Psoas muscle (tissue), 8 donors: ENCODE data around the gene CDRT15. TPM values are rescaled to one million over a fixed set of nuclear protein-coding genes. Genes with fewer than 3 reads are reported as not detected.

Source experiments
- ATAC-seq, 4 donors: fragments of 200-7000 bp; cut with Tn5 transposase; one replicate each; pipeline ENCODE4 v1.9.1; 2020; ENCODE audit warnings: moderate library complexity in 3 of 4, mild to moderate bottlenecking in 2 of 4
- DNase-seq, 2 donors: peaks; one replicate each; pipeline ENCODE4 v3.0.0-alpha.2; 2020
- H3K27ac ChIP-seq: fragments of 200-600 bp; one replicate; pipeline ENCODE4 v1.8.0; 2022
- H3K27me3 ChIP-seq, 3 donors: fragments of 200-600 bp in 1 of 3; one replicate each; pipeline versions ENCODE4 v1.6.1 to v1.8.0; 2013 to 2022; ENCODE audit warnings: low read length in 2 of 3, mild to moderate bottlenecking in 2 of 3, moderate library complexity in 1 of 3; ENCODE audit not compliant: insufficient read depth in 3 of 3
- H3K36me3 ChIP-seq, 2 donors: fragments of 200-600 bp in 1 of 2; one replicate each; pipeline versions ENCODE4 v1.6.1 to v1.8.0; 2013 to 2022; ENCODE audit warnings: low read depth in 1 of 2, mild to moderate bottlenecking in 1 of 2, moderate library complexity in 1 of 2; ENCODE audit not compliant: insufficient read depth in 1 of 2
- H3K4me1 ChIP-seq: fragments of 200-600 bp; one replicate; pipeline ENCODE4 v1.8.0; 2022
- H3K4me3 ChIP-seq: fragments of 200-600 bp; one replicate; pipeline ENCODE4 v1.8.0; 2022; ENCODE audit warnings: mild to moderate bottlenecking
- H3K9me3 ChIP-seq: fragments of 200-600 bp; one replicate; pipeline ENCODE4 v1.8.0; 2022
- WGBS, 3 donors: extraction: QIAGEN DNeasy Blood & Tissue Kit; methylation state at CpG; one replicate each; pipeline versions ENCODE4 v1.1.6 to v1.1.7; 2013; 5-methylcytosine and 5-hydroxymethylcytosine counted together
- intact Hi-C, 2 donors: fragments of 100-400 bp; cut with DNase I; formaldehyde crosslinking; loops; one replicate each; pipeline versions ENCODE4 v1.11.0 to v1.14.2; 2022
- polyA plus RNA-seq, 3 donors: library from polyadenylated mRNA; stranded (reverse); fragments of 200-250 nt; gene quantifications; one replicate each; pipeline ENCODE4 v1.2.3, GENCODE V29; 2013
- total RNA-seq, 4 donors: library from RNA; stranded (reverse); fragmentation: NEBNext Ultra II Directional in 2 of 4; extraction: Animal tissue kit (Norgen Biotek cat#: 25700) in 2 of 4; gene quantifications; one replicate each; pipeline versions ENCODE4 v1.2.1 to v1.2.4, GENCODE V29; 2021 to 2023
- TF ChIP-seq, protein P1 (sequence below): fragments of 200-600 bp; IDR thresholded peaks from one replicate; pipeline ENCODE4 v1.8.0; 2022; ENCODE audit warnings: antibody characterized with exemption
- donor health status: healthy with polysubstance abuse.
- donor health status: DM: no; HTN: no; CAD: no; lungs with moderate emphysema.
- donor health status: Bipolar disorder and iron deficiency.
- donor health status: healthy.
- donor health status: DM: yes; HTN: yes; CAD: no.
- donor health status: DM: no; HTN: no; CAD: no.
- donor health status: DM: no; HTN: no; CAD: no.
- donor health status: DM: yes; HTN: yes; CAD: no.

Gene CDRT15
- total and polyA plus RNA-seq, 7 donors, result not detected

DNA sequence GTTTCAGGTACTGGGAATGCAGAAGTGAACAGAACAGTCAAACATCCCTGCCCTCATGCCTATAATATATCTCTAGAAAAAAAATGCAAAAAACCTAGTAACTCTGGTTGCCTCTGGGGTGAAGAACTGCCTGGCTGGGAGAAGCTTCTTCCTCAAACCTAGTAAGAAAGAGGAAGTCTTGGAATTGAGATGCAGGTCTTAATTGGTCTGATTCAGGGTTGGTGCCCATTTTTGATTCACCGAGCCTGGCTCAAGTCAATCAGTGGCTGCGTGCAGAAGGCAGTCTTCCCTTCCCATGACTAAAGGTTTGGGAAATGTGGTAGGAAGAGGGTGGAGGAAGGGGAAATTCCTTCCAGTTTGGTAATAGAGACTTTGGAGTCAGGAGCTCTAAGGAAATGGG is 22.4 kb downstream of the CDRT15 start:
- ATAC-seq (no peak), DNase-seq (no peak)
- 86 to 92% (median 87%) methylated on average over 2 of the region's 2 CpGs for WGBS, 3 donors
- Histone ChIP-seq H3K36me3 (no peaks in the 10 kb centered on the region), H3K9me3 (no peaks in the 10 kb centered on the region), H3K27me3 (no peaks in the 10 kb centered on the region), H3K4me3 (no peak overlapping the region), H3K27ac (no peak overlapping the region), H3K4me1 (no peaks in the 10 kb centered on the region)
- TF ChIP-seq, protein P1, sequence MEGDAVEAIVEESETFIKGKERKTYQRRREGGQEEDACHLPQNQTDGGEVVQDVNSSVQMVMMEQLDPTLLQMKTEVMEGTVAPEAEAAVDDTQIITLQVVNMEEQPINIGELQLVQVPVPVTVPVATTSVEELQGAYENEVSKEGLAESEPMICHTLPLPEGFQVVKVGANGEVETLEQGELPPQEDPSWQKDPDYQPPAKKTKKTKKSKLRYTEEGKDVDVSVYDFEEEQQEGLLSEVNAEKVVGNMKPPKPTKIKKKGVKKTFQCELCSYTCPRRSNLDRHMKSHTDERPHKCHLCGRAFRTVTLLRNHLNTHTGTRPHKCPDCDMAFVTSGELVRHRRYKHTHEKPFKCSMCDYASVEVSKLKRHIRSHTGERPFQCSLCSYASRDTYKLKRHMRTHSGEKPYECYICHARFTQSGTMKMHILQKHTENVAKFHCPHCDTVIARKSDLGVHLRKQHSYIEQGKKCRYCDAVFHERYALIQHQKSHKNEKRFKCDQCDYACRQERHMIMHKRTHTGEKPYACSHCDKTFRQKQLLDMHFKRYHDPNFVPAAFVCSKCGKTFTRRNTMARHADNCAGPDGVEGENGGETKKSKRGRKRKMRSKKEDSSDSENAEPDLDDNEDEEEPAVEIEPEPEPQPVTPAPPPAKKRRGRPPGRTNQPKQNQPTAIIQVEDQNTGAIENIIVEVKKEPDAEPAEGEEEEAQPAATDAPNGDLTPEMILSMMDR, result no peak
- intact Hi-C loops, result loop anchor here (5.0 to 10.0 kb wide), 2 partner anchors 61 to 88 kb away; partner anchors contain the start of gene HS3ST3B1 (in 1 of the 2)

DNA sequence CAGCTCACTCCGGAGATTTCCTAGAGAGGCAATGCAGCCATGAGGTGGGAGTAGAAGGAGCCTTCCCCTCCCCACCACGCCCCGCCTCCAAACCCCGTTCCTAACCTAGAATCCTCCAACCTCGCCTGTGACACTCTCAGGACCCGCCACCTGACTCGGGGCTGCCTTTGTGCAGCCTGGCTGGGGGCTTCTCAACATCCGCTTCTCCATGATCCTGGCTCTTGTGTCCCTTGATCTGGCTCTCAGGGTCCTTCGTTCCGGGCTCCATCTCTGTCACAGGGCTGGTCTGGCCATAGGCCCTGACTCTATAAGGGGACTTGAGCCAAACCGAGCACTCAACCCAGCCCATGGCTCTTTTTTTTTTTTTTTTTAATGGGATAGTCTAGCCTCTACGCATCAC is 24.3 kb downstream of the CDRT15 start:
- WGBS, 3 donors, result 87 to 94% (median 90%) methylated on average over 12 of the region's 12 CpGs

DNA sequence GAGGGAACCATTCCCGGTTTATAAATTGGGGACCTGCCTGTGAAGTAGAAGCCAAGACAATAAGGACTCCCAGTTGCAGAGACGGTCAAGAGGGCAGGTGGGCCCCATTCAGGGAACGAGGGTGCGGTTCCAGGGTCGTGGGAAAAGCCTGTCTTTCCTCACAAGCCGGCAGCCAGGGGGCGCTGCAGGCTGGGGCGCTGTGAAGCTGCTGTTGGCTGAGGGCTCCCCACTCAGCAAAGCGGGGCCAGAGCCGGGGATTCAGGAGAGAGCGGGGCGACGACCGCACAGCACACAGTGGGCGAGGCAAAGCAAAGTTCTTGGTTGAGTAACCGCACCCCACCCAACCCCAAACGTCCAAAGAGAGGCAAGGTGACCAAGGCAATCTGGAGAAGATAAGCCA is 24.9 kb downstream of the CDRT15 start:
- 60 to 71% (median 69%) methylated on average over 16 to 17 of the region's 17 CpGs for WGBS, 3 donors
- ATAC-seq (no peak), DNase-seq (peak; percentile 37 to 68)
- H3K4me3 ChIP-seq, result no peak overlapping the region
- H3K4me1 ChIP-seq, result no peaks in the 10 kb centered on the region
- peaks cover 0 to 12% of the 10 kb centered on the region in 2 donors for H3K36me3 ChIP-seq
- TF ChIP-seq, protein P1, result peak; percentile 40
- intact Hi-C loops, result loop anchor here (5.0 to 10.0 kb wide), 2 partner anchors 63 to 90 kb away; partner anchors contain the start of gene HS3ST3B1 (in 1 of the 2)
- H3K27ac ChIP-seq, result no peak overlapping the region
- no peaks in the 10 kb centered on the region for H3K9me3 ChIP-seq
- no peaks in the 10 kb centered on the region for H3K27me3 ChIP-seq

More for the DNA sequence above, 24.3 kb downstream of the CDRT15 start:
- Histone ChIP-seq H3K9me3 (no peaks in the 10 kb centered on the region), H3K27ac (no peak overlapping the region), H3K4me3 (no peak overlapping the region), H3K36me3 (peaks cover 0 to 6% of the 10 kb centered on the region in 2 donors), H3K27me3 (no peaks in the 10 kb centered on the region), H3K4me1 (no peaks in the 10 kb centered on the region)
- intact Hi-C loops, result loop anchor here (5.0 to 10.0 kb wide), 2 partner anchors 62 to 90 kb away; partner anchors contain the start of gene HS3ST3B1 (in 1 of the 2)
- ATAC-seq, result no peak
- TF ChIP-seq, protein P1, result no peak
- no peak for DNase-seq

DNA sequence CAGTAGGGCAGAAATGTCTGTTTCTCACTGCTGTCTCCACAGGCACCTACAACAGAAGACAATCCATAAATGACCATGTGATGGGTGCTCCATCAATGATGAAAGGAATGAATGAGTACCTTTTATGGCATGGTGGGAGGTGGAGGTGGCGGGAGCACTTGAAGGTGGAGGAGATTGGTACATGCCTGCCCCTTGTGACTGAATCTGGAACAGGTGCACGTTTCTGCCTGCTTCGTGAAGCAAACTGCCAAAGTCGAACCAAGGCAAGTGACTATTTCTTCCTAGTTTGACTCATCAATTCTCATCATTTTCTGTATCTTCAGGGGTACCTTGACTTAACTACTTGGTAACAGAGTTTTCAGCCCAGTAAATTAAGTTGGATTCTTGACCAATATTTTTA is 25.4 kb downstream of the CDRT15 start:
- no peaks in the 10 kb centered on the region for H3K9me3 ChIP-seq
- H3K27ac ChIP-seq, result no peak overlapping the region
- H3K4me1 ChIP-seq, result no peaks in the 10 kb centered on the region
- TF ChIP-seq, protein P1, result no peak
- H3K36me3 ChIP-seq, result peaks cover 0 to 12% of the 10 kb centered on the region in 2 donors
- DNase-seq (no peak), ATAC-seq (no peak)
- H3K27me3 ChIP-seq, result no peaks in the 10 kb centered on the region
- H3K4me3 ChIP-seq, result no peak overlapping the region
- intact Hi-C loops, result loop anchor here (5.0 to 10.0 kb wide), 2 partner anchors 64 to 91 kb away; partner anchors contain the start of gene HS3ST3B1 (in 1 of the 2)
- 73 to 88% (median 76%) methylated on average over 4 of the region's 4 CpGs for WGBS, 3 donors

DNA sequence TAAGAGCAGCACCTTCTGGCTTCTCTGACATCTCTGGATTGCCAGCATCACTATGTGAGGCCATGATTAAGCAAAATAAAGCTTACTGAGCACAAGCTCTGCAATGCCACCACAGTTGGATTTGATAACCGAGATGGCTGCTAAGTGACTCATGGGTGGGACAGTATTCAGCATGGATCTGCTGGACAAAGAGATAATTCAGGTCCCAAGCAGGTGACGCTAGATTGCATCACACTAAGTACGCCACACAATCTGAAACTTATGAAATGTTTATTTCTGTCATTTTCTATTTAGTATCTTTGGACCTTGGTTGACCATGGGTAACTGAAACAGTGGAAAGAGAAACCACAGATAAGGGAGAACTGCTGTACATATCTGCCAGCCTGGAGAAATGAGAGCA is 27.4 kb downstream of the CDRT15 start:
- intact Hi-C loops, result no loop called here
- peak; percentile 70 to 77 (median 74) for ATAC-seq
- 58 to 83% (median 66%) methylated on average over 3 of the region's 3 CpGs for WGBS, 3 donors

More for the DNA sequence above, 27.4 kb downstream of the CDRT15 start:
- H3K4me1 ChIP-seq, result peaks cover 6% of the 10 kb centered on the region
- no peaks in the 10 kb centered on the region for H3K27me3 ChIP-seq
- H3K36me3 ChIP-seq, result peaks cover 0 to 12% of the 10 kb centered on the region in 2 donors
- TF ChIP-seq, protein P1, result no peak
- no peak for DNase-seq
- H3K4me3 ChIP-seq, result no peak overlapping the region
- H3K27ac ChIP-seq, result peak overlapping the region; percentile 65
- H3K9me3 ChIP-seq, result no peaks in the 10 kb centered on the region
